ENCODE data around the gene DNAJC16. TPM values are rescaled to one million over a fixed set of nuclear protein-coding genes. Genes with fewer than 3 reads are reported as not detected.

DNAJC16 gene
- total RNA-seq, 1 donor from 2014 or later: 23.9 TPM

DNA sequence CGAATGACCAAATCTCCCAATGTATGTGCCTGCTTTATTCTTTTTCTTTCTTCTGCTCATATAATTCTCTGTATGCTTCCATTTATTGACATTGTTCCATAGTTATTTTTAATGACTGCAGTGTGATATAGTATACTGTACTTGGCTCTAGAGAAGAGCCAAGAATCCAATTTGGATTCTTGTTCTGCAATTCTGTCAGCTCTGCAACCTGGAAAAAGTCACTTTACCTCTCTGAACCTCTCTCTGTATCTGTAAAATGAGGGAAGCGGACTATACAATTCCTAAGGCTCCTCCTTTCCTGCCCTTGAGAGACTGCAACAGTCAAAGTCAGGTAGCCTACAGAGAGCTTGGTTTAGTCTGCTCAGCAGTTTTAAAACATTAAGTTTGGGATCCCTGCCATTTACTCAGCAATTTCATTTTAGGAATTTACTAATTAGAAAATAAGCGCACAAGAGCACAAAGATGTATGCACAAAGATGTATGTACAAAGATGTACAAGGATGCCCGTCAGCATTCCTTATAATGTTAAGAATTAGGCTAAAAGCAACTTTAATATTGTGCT lies 14.7 kb downstream of the DNAJC16 start:
- no peaks in the 10 kb centered on the region for H3K27me3 ChIP-seq (ENCODE audit: low read depth)
- H3K4me1 ChIP-seq: no peaks in the 10 kb centered on the region
- TF ChIP-seq, protein P1, sequence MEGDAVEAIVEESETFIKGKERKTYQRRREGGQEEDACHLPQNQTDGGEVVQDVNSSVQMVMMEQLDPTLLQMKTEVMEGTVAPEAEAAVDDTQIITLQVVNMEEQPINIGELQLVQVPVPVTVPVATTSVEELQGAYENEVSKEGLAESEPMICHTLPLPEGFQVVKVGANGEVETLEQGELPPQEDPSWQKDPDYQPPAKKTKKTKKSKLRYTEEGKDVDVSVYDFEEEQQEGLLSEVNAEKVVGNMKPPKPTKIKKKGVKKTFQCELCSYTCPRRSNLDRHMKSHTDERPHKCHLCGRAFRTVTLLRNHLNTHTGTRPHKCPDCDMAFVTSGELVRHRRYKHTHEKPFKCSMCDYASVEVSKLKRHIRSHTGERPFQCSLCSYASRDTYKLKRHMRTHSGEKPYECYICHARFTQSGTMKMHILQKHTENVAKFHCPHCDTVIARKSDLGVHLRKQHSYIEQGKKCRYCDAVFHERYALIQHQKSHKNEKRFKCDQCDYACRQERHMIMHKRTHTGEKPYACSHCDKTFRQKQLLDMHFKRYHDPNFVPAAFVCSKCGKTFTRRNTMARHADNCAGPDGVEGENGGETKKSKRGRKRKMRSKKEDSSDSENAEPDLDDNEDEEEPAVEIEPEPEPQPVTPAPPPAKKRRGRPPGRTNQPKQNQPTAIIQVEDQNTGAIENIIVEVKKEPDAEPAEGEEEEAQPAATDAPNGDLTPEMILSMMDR (IDR thresholded peaks at IDR 0.05): no peak
- peaks cover 95% of the 10 kb centered on the region for H3K36me3 ChIP-seq
- DNase-seq: no peak
- no peak overlapping the region for H3K4me3 ChIP-seq
- H3K9me3 ChIP-seq: no peaks in the 10 kb centered on the region
- intact Hi-C loops (cut with DNase I): no loop called here
- no peak for ATAC-seq
- H3K27ac ChIP-seq: no peak overlapping the region

DNA sequence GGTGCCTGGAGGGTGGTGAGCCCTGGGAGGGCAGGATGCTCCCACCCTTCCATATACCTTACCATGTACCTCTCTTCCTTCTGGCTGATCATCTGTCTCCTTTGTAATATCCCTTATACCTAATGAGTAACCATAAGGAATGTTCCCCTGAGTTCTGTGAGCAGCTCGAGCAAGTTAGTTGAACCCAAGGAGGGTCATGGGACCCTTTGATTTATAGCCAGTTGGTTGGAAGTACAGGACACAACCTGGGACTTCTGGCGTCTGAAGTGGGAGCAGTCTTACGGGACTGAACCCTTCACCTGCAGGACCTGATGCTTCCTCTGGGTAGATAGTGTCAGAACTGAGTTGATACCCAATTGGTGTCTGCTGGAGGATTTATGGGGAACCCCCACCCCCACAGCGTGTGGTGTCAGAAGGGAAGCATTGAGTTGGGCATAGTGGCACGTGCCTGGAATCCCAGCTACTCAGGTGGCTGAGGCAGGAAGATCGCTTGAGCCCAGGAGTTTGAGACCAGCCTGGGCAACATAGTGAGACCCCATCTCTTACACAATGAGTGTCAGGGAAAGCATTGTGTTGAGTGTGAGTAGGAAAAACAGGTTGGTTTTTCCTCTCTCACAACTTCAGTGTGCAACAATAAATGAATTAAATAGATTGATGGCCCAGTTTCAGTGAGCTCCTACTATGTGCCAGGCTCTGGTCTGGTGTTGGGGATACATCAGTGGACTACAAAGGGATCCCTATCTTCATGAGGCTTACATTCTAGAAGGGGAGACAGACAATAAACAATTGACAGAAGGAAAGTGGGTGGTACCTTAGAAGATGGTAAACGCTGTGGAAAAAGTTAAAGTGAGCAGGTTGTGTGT lies 16.0 kb downstream of the DNAJC16 start:
- intact Hi-C loops (cut with DNase I): no loop called here
- ATAC-seq: no peak
- TF ChIP-seq, protein P1 (IDR thresholded peaks at IDR 0.05): no peak
- Histone ChIP-seq H3K9me3 (no peaks in the 10 kb centered on the region), H3K27ac (no peak overlapping the region), H3K4me1 (no peaks in the 10 kb centered on the region), H3K36me3 (peaks cover 95% of the 10 kb centered on the region), H3K27me3 (ENCODE audit: low read depth) (no peaks in the 10 kb centered on the region), H3K4me3 (no peak overlapping the region)
- DNase-seq: no peak

DNA sequence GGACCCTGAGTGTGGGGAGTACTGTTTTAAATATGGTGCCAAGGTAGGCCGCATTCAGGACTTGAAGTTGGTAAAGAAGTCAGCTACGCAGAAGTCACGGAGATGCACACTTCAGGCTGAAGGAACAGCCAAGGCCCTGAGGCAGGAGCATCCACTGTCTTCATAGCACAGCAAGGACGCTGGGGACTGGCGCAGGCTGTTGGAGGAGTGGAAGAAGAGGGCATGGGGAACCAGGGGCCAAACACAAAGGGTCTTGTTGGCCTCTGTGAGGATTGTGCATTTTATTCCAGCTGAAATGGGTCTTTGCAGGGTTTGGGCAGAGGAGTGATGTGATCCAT lies 16.6 kb downstream of the DNAJC16 start:
- no peak overlapping the region for H3K4me3 ChIP-seq
- intact Hi-C loops (cut with DNase I): no loop called here
- no peaks in the 10 kb centered on the region for H3K9me3 ChIP-seq
- peaks cover 95% of the 10 kb centered on the region for H3K36me3 ChIP-seq
- no peak for ATAC-seq
- DNase-seq: no peak
- H3K4me1 ChIP-seq: no peaks in the 10 kb centered on the region
- no peaks in the 10 kb centered on the region for H3K27me3 ChIP-seq (ENCODE audit: low read depth)
- TF ChIP-seq, protein P1 (IDR thresholded peaks at IDR 0.05): no peak
- no peak overlapping the region for H3K27ac ChIP-seq

DNA sequence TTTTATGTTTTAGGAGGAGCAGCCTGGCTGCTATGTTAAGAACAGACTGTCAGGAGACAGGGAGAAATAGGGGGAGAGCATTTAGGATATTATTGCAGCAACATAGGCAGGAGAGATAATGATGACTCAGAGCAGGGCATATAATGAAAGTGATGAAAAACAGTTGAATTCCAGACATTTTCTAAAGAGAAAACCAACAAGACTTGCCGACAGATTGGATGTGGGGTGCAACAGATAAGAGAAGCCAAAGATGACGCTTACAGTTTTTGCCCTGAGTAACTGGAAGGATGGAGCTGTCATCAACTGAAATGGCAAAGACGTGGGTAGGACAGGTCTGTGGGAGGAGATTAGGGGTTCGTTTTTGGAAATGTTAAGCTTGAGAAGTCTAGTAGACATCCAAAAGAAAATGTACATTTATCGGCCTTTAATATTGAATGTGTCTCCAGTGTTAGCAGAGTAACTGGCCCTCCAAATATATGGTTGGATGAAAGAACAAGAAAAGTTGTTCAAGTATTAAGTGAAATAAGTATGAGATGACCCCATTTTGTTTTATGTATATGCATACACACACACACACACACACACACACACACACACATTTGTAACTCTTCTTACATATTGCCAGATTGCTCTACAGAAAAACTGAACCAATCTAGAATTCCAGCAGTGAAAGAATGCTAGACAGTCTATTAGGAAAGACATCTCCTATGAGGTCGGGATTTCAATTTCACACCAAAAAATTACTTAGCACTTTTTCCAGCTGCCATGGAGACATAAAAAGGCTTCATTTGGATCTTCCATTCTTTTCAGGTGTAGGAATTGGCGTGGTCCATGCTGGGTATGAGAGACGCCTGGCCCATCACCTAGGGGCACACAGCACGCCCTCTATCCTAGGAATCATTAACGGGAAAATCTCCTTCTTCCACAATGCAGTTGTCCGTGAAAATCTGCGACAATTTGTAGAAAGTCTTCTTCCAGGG lies 17.2 kb downstream of the DNAJC16 start:
- Histone ChIP-seq H3K36me3 (peaks cover 95% of the 10 kb centered on the region), H3K9me3 (no peaks in the 10 kb centered on the region), H3K4me1 (no peaks in the 10 kb centered on the region), H3K27ac (no peak overlapping the region), H3K27me3 (ENCODE audit: low read depth) (no peaks in the 10 kb centered on the region), H3K4me3 (no peak overlapping the region)
- DNase-seq: no peak
- ATAC-seq: no peak
- intact Hi-C loops (cut with DNase I): no loop called here
- TF ChIP-seq, protein P1 (IDR thresholded peaks at IDR 0.05): no peak

DNA sequence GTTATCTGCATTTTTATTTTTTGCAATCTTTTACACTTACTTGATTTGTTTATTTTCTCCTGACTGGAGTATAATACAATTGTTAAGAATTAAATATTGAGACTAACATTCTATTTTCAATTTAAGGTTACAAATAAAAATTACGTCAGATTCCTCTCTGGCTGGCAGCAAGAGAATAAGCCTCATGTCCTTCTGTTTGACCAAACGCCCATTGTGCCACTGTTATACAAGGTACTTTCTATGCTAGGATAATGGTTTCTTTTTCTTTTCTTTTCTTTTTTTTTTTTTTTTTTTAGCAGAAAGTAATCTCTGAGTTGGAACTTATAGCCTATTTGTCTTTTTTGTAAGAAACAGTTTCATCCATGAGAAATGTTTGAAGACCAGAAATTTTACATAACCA lies 20.0 kb downstream of the DNAJC16 start:
- intact Hi-C loops (cut with DNase I): no loop called here
- H3K27me3 ChIP-seq (ENCODE audit: low read depth): no peaks in the 10 kb centered on the region
- ATAC-seq (no peak), DNase-seq (no peak)
- H3K36me3 ChIP-seq: peaks cover 86% of the 10 kb centered on the region
- H3K4me1 ChIP-seq: no peaks in the 10 kb centered on the region
- TF ChIP-seq, protein P1 (IDR thresholded peaks at IDR 0.05): no peak
- no peak overlapping the region for H3K4me3 ChIP-seq
- H3K27ac ChIP-seq: no peak overlapping the region
- no peaks in the 10 kb centered on the region for H3K9me3 ChIP-seq
